ENCODE results near the gene SLC35B2.

The SLC35B2 gene

DNA sequence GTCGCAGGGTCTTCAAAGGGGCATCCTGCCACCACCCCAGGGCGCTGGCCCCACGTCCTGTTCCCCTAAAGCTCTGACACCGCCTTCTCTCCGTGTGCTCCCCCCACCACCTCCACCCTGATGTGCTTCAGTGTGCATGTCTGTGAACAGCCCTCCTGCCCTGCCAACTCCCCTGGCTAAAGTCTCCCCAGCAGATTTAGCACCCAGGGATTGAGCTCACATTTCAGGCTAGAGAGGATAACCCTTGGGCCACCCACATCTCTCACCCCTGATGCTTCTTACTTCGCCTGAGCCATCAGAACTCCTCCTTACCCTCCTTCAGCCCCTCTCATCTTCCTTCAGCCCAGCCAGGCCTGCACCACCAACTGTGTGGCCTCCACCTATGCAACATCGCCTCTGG is 20.4 kb upstream of the SLC35B2 start:
- Mint-ChIP-seq H3K36me3 (no peaks in the 10 kb centered on the region), H3K9me3 (no peaks in the 10 kb centered on the region), H3K4me3 (no peak overlapping the region), H3K4me1 (peaks cover 5% of the 10 kb centered on the region), H3K27me3 (peaks cover 86% of the 10 kb centered on the region), H3K27ac (no peak overlapping the region)
- DNase-seq, result no peak
- CTCF ChIA-PET, result interaction anchor here (1.5 to 1.6 kb wide), 3 partner anchors 10 to 61 kb away, joined by 4 to 10 read pairs (median 5); no protein-coding TSS in a partner anchor

DNA sequence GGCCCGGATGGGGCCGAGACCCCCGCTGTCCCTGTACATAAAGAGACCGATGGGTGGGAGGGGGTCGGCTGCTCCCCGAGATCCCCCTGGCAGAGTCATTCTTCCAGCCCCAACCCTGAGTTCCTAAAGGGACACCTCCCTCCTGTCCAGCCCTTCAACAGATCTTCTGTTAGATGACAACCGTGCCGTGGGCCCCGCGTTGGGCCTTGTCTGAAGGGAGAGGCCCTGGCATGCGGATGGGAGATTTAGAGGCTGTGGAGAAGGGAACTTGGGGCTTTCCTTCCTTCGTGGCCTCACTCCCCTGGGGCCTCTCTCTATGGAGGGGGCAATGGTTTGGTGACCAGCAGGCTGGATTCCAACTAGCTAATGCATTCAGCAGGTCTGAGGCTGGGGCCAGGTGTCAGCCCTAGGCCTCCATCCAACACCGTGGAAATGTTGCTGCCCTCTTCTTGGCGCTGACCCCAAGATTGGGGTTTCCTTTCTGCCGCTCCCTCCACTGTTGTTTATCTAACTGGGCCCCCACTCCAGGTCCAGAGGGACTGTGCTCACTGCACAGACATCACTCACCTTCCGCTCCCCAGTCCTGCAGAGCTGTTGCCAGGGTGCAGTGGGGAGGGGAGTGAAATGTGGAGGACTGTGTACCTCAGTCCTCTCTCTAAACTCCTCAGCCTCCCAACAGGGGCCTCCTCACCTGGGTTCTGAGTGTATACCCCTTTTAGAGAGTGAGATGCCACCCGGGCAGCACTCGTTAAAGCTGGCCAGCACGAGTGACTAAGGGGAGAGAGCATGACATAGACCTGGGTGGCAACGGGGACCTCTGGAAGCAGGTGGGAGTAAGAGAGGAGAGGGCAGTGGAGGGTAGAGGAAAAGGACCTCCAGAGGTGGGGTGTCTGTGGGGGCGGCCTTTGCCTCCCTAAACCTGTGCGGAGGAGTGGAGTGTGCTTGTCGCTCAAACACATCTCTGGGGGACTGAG is 19.6 kb upstream of the SLC35B2 start:
- Mint-ChIP-seq H3K9me3 (no peaks in the 10 kb centered on the region), H3K4me3 (no peak overlapping the region), H3K27me3 (peaks cover 88% of the 10 kb centered on the region), H3K4me1 (peaks cover 5% of the 10 kb centered on the region), H3K27ac (no peak overlapping the region), H3K36me3 (no peaks in the 10 kb centered on the region)
- CTCF ChIA-PET, result interaction anchor here (1.5 to 1.6 kb wide), 2 partner anchors 9 to 61 kb away, joined by 5 to 10 read pairs; no protein-coding TSS in a partner anchor
- DNase-seq, result no peak

DNA sequence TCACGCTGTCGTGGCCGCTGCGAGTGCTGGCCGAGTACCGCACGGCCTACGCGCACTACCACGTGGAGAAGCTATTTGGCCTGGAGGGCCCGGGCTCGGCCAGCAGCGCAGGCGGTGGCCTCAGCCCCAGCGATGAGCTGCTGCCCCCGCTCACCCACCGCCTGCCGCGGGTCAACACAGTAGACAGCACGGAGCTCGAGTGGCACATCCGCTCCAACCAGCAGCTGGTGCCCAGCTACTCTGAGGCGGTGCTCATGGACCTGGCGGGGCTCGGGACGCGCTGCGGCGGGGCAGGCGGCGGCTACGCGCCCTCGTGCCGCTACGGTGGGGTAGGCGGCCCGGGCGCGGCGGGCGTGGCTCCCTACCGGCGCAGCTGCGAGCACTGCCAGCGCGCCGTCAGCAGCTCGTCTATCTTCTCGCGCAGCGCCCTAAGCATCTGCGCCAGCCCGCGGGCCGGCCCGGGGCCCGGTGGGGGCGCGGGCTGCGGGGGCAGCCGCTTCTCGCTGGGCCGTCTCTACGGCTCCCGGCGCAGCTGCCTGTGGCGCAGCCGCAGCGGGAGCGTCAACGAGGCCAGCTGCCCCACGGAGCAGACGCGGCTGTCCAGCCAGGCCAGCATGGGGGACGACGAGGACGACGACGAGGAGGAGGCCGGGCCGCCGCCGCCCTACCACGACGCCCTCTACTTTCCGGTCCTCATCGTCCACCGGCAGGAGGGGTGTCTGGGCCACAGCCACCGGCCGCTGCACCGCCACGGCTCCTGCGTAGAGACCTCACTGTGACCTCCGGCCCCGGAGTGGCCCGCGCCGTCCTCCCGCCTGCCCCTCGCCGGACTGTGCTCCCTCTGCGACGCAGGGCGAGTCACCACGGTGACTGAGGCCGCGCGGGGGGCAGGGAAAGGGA is 18.7 kb upstream of the SLC35B2 start:
- Mint-ChIP-seq H3K27me3 (peaks cover 97% of the 10 kb centered on the region), H3K4me3 (no peak overlapping the region), H3K36me3 (no peaks in the 10 kb centered on the region), H3K4me1 (peaks cover 9% of the 10 kb centered on the region), H3K27ac (no peak overlapping the region), H3K9me3 (no peaks in the 10 kb centered on the region)
- CTCF ChIA-PET, result interaction anchor here (1.0 kb wide), 1 partner anchor 29 kb away, joined by 3 read pairs; no protein-coding TSS in a partner anchor
- peak; percentile 53 for DNase-seq

GRCh38 chr6:44275271-44275748 is 18.0 kb upstream of the SLC35B2 start:
- Mint-ChIP-seq H3K4me1 (peaks cover 9% of the 10 kb centered on the region), H3K36me3 (no peaks in the 10 kb centered on the region), H3K4me3 (no peak overlapping the region), H3K9me3 (no peaks in the 10 kb centered on the region), H3K27me3 (peaks cover 96% of the 10 kb centered on the region), H3K27ac (no peak overlapping the region)
- CTCF ChIA-PET, result interaction anchor here (1.0 kb wide), 1 partner anchor 30 kb away, joined by 3 read pairs; no protein-coding TSS in a partner anchor
- DNase-seq, result no peak

DNA sequence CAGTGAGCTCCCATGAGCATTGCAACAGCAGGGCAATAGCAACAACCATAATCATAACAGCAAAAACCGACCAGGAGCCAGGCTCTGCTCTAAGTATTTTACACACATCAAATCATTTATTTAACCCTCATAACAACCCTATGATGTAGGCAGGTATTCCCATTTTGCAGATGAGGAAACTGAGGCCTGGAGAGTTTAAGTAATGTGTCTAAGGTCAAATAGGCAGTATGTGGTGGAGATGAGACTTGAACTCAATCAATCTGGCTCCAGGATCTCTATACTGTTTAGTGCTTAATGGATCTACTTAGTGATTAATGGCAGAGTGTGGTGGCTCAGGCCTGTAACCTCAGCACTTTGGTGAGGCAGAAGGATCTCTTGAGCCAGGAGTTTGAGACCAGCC is 16.3 kb upstream of the SLC35B2 start:
- Mint-ChIP-seq H3K27ac (no peak overlapping the region), H3K27me3 (peaks cover 96% of the 10 kb centered on the region), H3K4me1 (peaks cover 18% of the 10 kb centered on the region), H3K4me3 (no peak overlapping the region), H3K36me3 (no peaks in the 10 kb centered on the region), H3K9me3 (no peaks in the 10 kb centered on the region)
- no peak for DNase-seq
- CTCF ChIA-PET, result interaction anchor here (1.6 kb wide), 1 partner anchor 32 kb away, joined by 5 read pairs; no protein-coding TSS in a partner anchor

GRCh38 chr6:44272999-44273566 is 15.8 kb upstream of the SLC35B2 start:
- CTCF ChIA-PET, result interaction anchor here (1.6 kb wide), 1 partner anchor 32 kb away, joined by 5 read pairs; no protein-coding TSS in a partner anchor
- Mint-ChIP-seq H3K4me3 (no peak overlapping the region), H3K9me3 (no peaks in the 10 kb centered on the region), H3K36me3 (no peaks in the 10 kb centered on the region), H3K4me1 (peaks cover 18% of the 10 kb centered on the region), H3K27ac (no peak overlapping the region), H3K27me3 (peaks cover 96% of the 10 kb centered on the region)
- no peak for DNase-seq

DNA sequence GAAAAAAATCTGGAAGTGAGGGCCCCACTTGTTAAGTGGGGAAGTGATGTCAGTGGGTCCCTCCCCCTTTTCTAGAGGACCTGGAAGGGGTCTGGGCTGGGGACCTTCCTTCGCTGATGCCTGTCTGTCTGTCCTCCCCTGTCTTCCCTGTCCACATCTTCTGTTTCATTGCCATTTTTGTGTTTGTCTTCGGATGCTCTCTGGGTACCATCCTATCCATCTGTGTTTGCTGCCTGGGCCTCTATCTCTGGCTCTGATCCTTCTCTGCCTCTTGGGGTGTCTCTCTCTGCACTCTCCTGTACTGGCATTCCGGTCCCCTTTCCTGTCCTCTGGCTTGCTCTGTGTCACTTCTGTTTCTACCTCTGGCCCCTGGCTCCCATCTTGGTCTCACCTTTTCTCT is 15.2 kb upstream of the SLC35B2 start:
- Mint-ChIP-seq H3K4me3 (no peak overlapping the region), H3K9me3 (no peaks in the 10 kb centered on the region), H3K36me3 (no peaks in the 10 kb centered on the region), H3K4me1 (peaks cover 22% of the 10 kb centered on the region), H3K27ac (no peak overlapping the region), H3K27me3 (peaks cover 93% of the 10 kb centered on the region)
- CTCF ChIA-PET, result no interaction called here
- DNase-seq, result no peak

DNA sequence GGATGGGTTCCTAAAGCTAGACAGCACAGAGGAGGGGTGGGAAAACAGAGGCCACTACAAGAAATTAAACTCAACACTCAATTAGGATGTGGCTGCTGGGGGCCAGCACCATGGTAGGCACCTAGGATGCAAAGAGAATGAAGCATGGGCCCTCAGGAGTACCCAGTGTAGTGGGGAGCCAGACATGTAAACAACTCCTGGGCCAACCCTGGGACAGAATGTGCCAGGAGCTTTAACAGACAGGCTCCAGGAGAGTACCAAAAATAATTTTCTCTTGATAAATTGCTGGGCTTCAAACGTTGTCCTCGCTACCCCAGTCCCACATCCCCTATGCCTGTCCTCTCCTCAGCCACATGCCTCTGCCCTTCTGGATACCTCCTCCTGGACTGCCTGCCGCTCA is 14.6 kb upstream of the SLC35B2 start:
- H3K27ac Mint-ChIP-seq, result no peak overlapping the region
- CTCF ChIA-PET, result interaction anchor here (6.7 kb wide), 1 partner anchor 32 kb away, joined by 83 read pairs; no protein-coding TSS in a partner anchor

DNA sequence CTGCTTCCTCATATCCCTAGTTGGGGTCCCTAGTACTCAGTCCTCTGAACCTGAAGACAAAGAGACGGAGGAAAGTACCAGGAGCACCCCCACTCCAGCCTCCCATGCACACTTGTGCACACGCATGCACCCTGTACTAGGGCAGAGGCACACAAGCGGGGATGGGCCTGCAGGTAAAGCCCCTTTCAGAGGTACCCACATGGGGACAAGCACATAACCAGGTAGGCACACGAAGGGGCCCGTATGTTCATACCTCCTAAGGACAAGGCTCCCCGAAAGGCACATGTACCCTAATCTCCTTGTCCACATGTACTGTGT is 14.0 kb upstream of the SLC35B2 start:
- Mint-ChIP-seq H3K36me3 (no peaks in the 10 kb centered on the region), H3K9me3 (no peaks in the 10 kb centered on the region), H3K4me1 (peaks cover 28% of the 10 kb centered on the region), H3K27me3 (peaks cover 90% of the 10 kb centered on the region), H3K27ac (no peak overlapping the region), H3K4me3 (peak overlapping the region; percentile 47)
- no peak for DNase-seq
- CTCF ChIA-PET, result interaction anchor here (6.7 kb wide), 1 partner anchor 32 kb away, joined by 83 read pairs; no protein-coding TSS in a partner anchor

More for the DNA sequence above, 14.6 kb upstream of the SLC35B2 start:
- no peak for DNase-seq
- Mint-ChIP-seq H3K9me3 (no peaks in the 10 kb centered on the region), H3K4me3 (no peak overlapping the region), H3K4me1 (peaks cover 25% of the 10 kb centered on the region), H3K36me3 (no peaks in the 10 kb centered on the region), H3K27me3 (peaks cover 90% of the 10 kb centered on the region)

- Mint-ChIP-seq H3K36me3 (no peaks in the 10 kb centered on the region), H3K4me3 (peak overlapping the region; percentile 47), H3K27me3 (peaks cover 86% of the 10 kb centered on the region), H3K4me1 (peaks cover 33% of the 10 kb centered on the region), H3K27ac (no peak overlapping the region), H3K9me3 (no peaks in the 10 kb centered on the region)
- peak; percentile 42 for DNase-seq
- CTCF ChIA-PET, result interaction anchor here (1.6 to 6.7 kb wide), 2 partner anchors 33 to 42 kb away, joined by 5 to 83 read pairs; partner anchors contain the start of gene AARS2
Measured at GRCh38 chr6:44270526-44271405, 13.4 kb upstream of the SLC35B2 start.

- Mint-ChIP-seq H3K27ac (peak within 1 kb of the TSS; percentile 24), H3K27me3 (peaks cover 78% of the 10 kb centered on the region), H3K9me3 (no peaks in the 10 kb centered on the region), H3K36me3 (peaks cover 1% of the 10 kb centered on the region), H3K4me1 (peaks cover 35% of the 10 kb centered on the region), H3K4me3 (peak within 1 kb of the TSS; percentile 49)
- CTCF ChIA-PET, result interaction anchor here (1.5 to 6.7 kb wide), 5 partner anchors 34 to 73 kb away, joined by 4 to 83 read pairs (median 8); partner anchors contain the start of genes AARS2 and SPATS1
- DNase-seq, result peak; percentile 30
Measured at GRCh38 chr6:44269921-44270525, 12.7 kb upstream of the SLC35B2 start, which contains the start of gene TMEM151B. TSS of gene TMEM151B (plus strand) at chr6:44270450. CDS start at chr6:44270743, 293 bp downstream.

- Mint-ChIP-seq H3K36me3 (peaks cover 2% of the 10 kb centered on the region), H3K27me3 (peaks cover 72% of the 10 kb centered on the region)
Measured at GRCh38 chr6:44269178-44269920, 12.0 kb upstream of the SLC35B2 start.

More at GRCh38 chr6:44269178-44269920, 12.0 kb upstream of the SLC35B2 start:
- H3K9me3 Mint-ChIP-seq, result no peaks in the 10 kb centered on the region
- CTCF ChIA-PET, result interaction anchor here (0.8 to 6.7 kb wide), 18 partner anchors 8 to 189 kb away, joined by 3 to 105 read pairs (median 6); partner anchors contain the start of genes AARS2, SLC35B2 and SPATS1
- H3K4me3 Mint-ChIP-seq, result peak overlapping the region; percentile 49
- H3K4me1 Mint-ChIP-seq, result peaks cover 37% of the 10 kb centered on the region
- H3K27ac Mint-ChIP-seq, result peak overlapping the region; percentile 24
- no peak for DNase-seq
